Lung (tissue), 12 donors: ENCODE data around the gene TBC1D17. TPM values are rescaled to one million over a fixed set of nuclear protein-coding genes. Genes with fewer than 3 reads are reported as not detected.

ENCODE experiments used
- ATAC-seq: fragments of 200-7000 bp; cut with Tn5 transposase; one replicate; pipeline ENCODE4 v1.9.1; 2020; ENCODE audit warnings: moderate number of reproducible peaks; ENCODE audit not compliant: insufficient read depth, low FRiP score
- DNase-seq, 3 donors: peaks; one replicate each; pipeline ENCODE4 v3.0.0-alpha.2; 2013 to 2017
- H3K27ac ChIP-seq, 2 donors: one replicate each; pipeline ENCODE4 v1.5.1; 2013; ENCODE audit warnings: mild to moderate bottlenecking in 2 of 2, moderate library complexity in 2 of 2, control low read depth in 1 of 2, inconsistent platforms in 1 of 2, low read depth in 1 of 2, low read length in 1 of 2
- H3K27me3 ChIP-seq, 3 donors: one replicate each; pipeline ENCODE4 v1.5.1; 2013; ENCODE audit warnings: low read length in 2 of 3; ENCODE audit not compliant: control insufficient read depth in 3 of 3, insufficient read depth in 3 of 3
- H3K36me3 ChIP-seq, 4 donors: one replicate each; pipeline ENCODE4 v1.5.1; 2013; ENCODE audit warnings: low read length in 4 of 4, mild to moderate bottlenecking in 1 of 4, moderate library complexity in 1 of 4; ENCODE audit not compliant: control insufficient read depth in 4 of 4, insufficient read depth in 4 of 4
- H3K4me1 ChIP-seq, 5 donors: one replicate each; pipeline ENCODE4 v1.5.1; 2013; ENCODE audit warnings: low read length in 5 of 5, mild to moderate bottlenecking in 2 of 5, moderate library complexity in 1 of 5; ENCODE audit not compliant: control insufficient read depth in 5 of 5, insufficient read depth in 5 of 5
- H3K4me3 ChIP-seq: one replicate; pipeline ENCODE4 v1.5.1; 2013; ENCODE audit warnings: mild to moderate bottlenecking, control low read depth, moderate library complexity
- H3K9ac ChIP-seq, 2 donors: one replicate each; pipeline ENCODE4 v1.5.1; 2013; ENCODE audit warnings: low read length in 2 of 2, control low read depth in 1 of 2; ENCODE audit not compliant: insufficient read depth in 1 of 2
- H3K9me3 ChIP-seq, 4 donors: one replicate each; pipeline ENCODE4 v1.5.1; 2013; ENCODE audit warnings: low read length in 3 of 4, mild to moderate bottlenecking in 1 of 4, moderate library complexity in 1 of 4; ENCODE audit not compliant: control insufficient read depth in 4 of 4, insufficient read depth in 3 of 4
- WGBS, 2 donors: extraction: QIAGEN DNeasy Blood & Tissue Kit; methylation state at CpG; one replicate each; pipeline ENCODE4 v1.1.7; 2013; 5-methylcytosine and 5-hydroxymethylcytosine counted together
- polyA plus RNA-seq, 2 donors: library from polyadenylated mRNA; stranded (reverse); fragments of 200-250 nt; gene quantifications; one replicate each; pipeline ENCODE4 v1.2.1, GENCODE V29; 2013
- total RNA-seq, 2 donors: library from RNA; depleted of rRNA in 1 of 2; stranded (reverse); fragments of >200 nt in 1 of 2; gene quantifications; one replicate each; pipeline ENCODE4 v1.2.1, GENCODE V29; 2014 to 2021
- TF ChIP-seq, protein P1 (sequence below): IDR thresholded peaks from 2 replicates; pipeline ENCODE4 v1.5.1; 2012; ENCODE audit warnings: mild to moderate bottlenecking; ENCODE audit errors: control extremely low read depth, extremely low read depth
- donor health status: control.
- donor health status: control.
- donor health status: Bipolar disorder and iron deficiency.
- donor health status: healthy.
- donor health status: DM: yes; HTN: yes; CAD: no.

The TBC1D17 gene
- total and polyA plus RNA-seq, 4 donors: 23.3 to 52.9 (median 32.4) TPM

- Histone ChIP-seq H3K4me3 (no peak overlapping the region), H3K9me3 (no peaks in the 10 kb centered on the region), H3K4me1 (peaks cover 3 to 40% (median 11%) of the 10 kb centered on the region in 5 donors), H3K36me3 (peaks cover 0 to 45% (median 18%) of the 10 kb centered on the region in 4 donors), H3K9ac (no peak overlapping the region), H3K27ac (no peak overlapping the region), H3K27me3 (no peaks in the 10 kb centered on the region)
- WGBS, 2 donors: 89 to 91% methylated on average over 13 of the region's 13 CpGs
- DNase-seq: no peak
- TF ChIP-seq, protein P1, sequence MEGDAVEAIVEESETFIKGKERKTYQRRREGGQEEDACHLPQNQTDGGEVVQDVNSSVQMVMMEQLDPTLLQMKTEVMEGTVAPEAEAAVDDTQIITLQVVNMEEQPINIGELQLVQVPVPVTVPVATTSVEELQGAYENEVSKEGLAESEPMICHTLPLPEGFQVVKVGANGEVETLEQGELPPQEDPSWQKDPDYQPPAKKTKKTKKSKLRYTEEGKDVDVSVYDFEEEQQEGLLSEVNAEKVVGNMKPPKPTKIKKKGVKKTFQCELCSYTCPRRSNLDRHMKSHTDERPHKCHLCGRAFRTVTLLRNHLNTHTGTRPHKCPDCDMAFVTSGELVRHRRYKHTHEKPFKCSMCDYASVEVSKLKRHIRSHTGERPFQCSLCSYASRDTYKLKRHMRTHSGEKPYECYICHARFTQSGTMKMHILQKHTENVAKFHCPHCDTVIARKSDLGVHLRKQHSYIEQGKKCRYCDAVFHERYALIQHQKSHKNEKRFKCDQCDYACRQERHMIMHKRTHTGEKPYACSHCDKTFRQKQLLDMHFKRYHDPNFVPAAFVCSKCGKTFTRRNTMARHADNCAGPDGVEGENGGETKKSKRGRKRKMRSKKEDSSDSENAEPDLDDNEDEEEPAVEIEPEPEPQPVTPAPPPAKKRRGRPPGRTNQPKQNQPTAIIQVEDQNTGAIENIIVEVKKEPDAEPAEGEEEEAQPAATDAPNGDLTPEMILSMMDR: no peak
- no peak for ATAC-seq
These were observed 12.6 kb upstream of the TBC1D17 start for GRCh38 chr19:49864890-49865289.

GRCh38 chr19:49866933-49867782 is 10.3 kb upstream of the TBC1D17 start, which contains the start of gene PNKP:
Gene PNKP, minus strand, starts transcription at chr19:49867576. Its CDS starts 372 bp downstream, at chr19:49867204.
- TF ChIP-seq, protein P1: no peak
- Histone ChIP-seq H3K27me3 (no peaks in the 10 kb centered on the region), H3K4me1 (peaks cover 3 to 43% (median 14%) of the 10 kb centered on the region in 5 donors), H3K36me3 (peaks cover 0 to 31% (median 18%) of the 10 kb centered on the region in 4 donors), H3K9ac (peak within 1 kb of the TSS; percentile 40 to 69), H3K27ac (peak within 1 kb of the TSS; percentile 95), H3K4me3 (peak within 1 kb of the TSS; percentile 73), H3K9me3 (no peaks in the 10 kb centered on the region)
- DNase-seq (peak; percentile 93 to 96 (median 94)), ATAC-seq (peak; percentile 77)
- WGBS, 2 donors: 0 to 1% methylated on average over 64 to 65 of the region's 65 CpGs

- Histone ChIP-seq H3K4me3 (no peak overlapping the region), H3K27me3 (no peaks in the 10 kb centered on the region), H3K9me3 (no peaks in the 10 kb centered on the region), H3K9ac (peak overlapping the region in 1 of 2 donors; percentile 85), H3K4me1 (peaks cover 3 to 39% (median 14%) of the 10 kb centered on the region in 5 donors), H3K27ac (peak overlapping the region; percentile 65 to 91), H3K36me3 (peaks cover 0 to 16% (median 12%) of the 10 kb centered on the region in 4 donors)
- 2 to 3% methylated on average over 15 of the region's 15 CpGs for WGBS, 2 donors
- DNase-seq (no peak), ATAC-seq (no peak)
- TF ChIP-seq, protein P1: no peak
These were observed 8.5 kb upstream of the TBC1D17 start for GRCh38 chr19:49869009-49869483.
